HepG2 (cell line): ENCODE results near the gene CASD1. TPM values are rescaled to one million over a fixed set of nuclear protein-coding genes. Genes with fewer than 3 reads are reported as not detected.

Experiments used
- ATAC-seq: fragments of 200-7000 bp; cut with Tn5 transposase; 3 replicates; pipeline ENCODE4 v1.9.1; 2020; ENCODE audit warnings: mild to moderate bottlenecking, moderate library complexity
- BruUV-seq: library from RNA; stranded (reverse); fragments of 400-500 nt; replicated peaks from 2 replicates; lab custom pipeline; 2021; lab: Mats Ljungman, UMichigan
- CTCF ChIA-PET: fragments of 300-600 bp; formaldehyde crosslinking; extraction: SDS; loops from one replicate; lab custom pipeline; 2021; ENCODE audit warnings: low total read pairs, inconsistent platforms, low intra/inter-chr PET ratio; lab: Yijun Ruan, JAX
- POLR2A ChIA-PET: fragments of 350-600 bp; sonication (Branson Sonifier 250); formaldehyde crosslinking; loops from one replicate; lab custom pipeline; 2020; ENCODE audit warnings: antibody characterized with exemption, inconsistent platforms; lab: Yijun Ruan, JAX
- DNase-seq: peaks from one replicate; pipeline ENCODE4 v3.0.0-alpha.2; 2015; ENCODE audit warnings: low spot score
- FAIRE-seq: peaks from 3 replicates; lab custom pipeline; 2011; peaks lifted over from hg19 to GRCh38; lab: Jason Lieb, UNC
- H2AFZ ChIP-seq: one replicate; pipeline ENCODE4 v1.6.1; 2011; ENCODE audit warnings: low read length, inconsistent platforms
- H3K27ac ChIP-seq: fragments of 300-600 bp; 3 replicates; pipeline ENCODE4 v1.8.0; 2011; ENCODE audit warnings: mixed run types, mild to moderate bottlenecking, mixed read lengths, low read length, inconsistent platforms; ENCODE audit not compliant: insufficient read depth; ENCODE audit errors: extremely low read length
- H3K27me3 ChIP-seq, 2 experiments: fragments of 200-600 bp in 1 of 2; 2 replicates in 1 of 2; 3 replicates in 1 of 2; pipeline versions ENCODE4 v1.6.0 to v1.8.0; 2011; ENCODE audit warnings: low read length in 2 of 2, mild to moderate bottlenecking in 2 of 2, moderate library complexity in 2 of 2, inconsistent platforms in 1 of 2; ENCODE audit not compliant: insufficient read depth in 2 of 2, control insufficient read depth in 1 of 2
- H3K36me3 ChIP-seq, 2 experiments: fragments of 200-600 bp in 1 of 2; replicated peaks in 1 of 2; 2 replicates in 1 of 2; 3 replicates in 1 of 2; pipeline versions ENCODE4 v1.5.1 to v1.8.0; 2011; ENCODE audit warnings: low read length in 2 of 2, inconsistent platforms in 1 of 2; ENCODE audit not compliant: insufficient read depth in 2 of 2, control insufficient read depth in 1 of 2
- H3K4me1 ChIP-seq: 2 replicates; pipeline ENCODE4 v1.5.1; 2012; ENCODE audit warnings: low read length, inconsistent platforms; ENCODE audit not compliant: insufficient read depth
- H3K4me2 ChIP-seq: 2 replicates; pipeline ENCODE4 v1.6.0; 2011; ENCODE audit warnings: low read depth, low read length, inconsistent platforms
- H3K4me3 ChIP-seq, 3 experiments: fragments of 200-600 bp in 1 of 3; sonication (generic), shearing (Covaris generic) in 1 of 3; replicated peaks in 1 of 3; 2 replicates each; pipeline ENCODE4 v1.5.1; 2011 to 2016; ENCODE audit warnings: low read length in 3 of 3, inconsistent platforms in 2 of 3, low read depth in 2 of 3, mild to moderate bottlenecking in 2 of 3, control low read depth in 1 of 3, mixed read lengths in 1 of 3; ENCODE audit not compliant: insufficient read depth in 1 of 3
- H3K79me2 ChIP-seq: one replicate; pipeline ENCODE4 v1.6.1; 2011; ENCODE audit warnings: low read length, inconsistent platforms; ENCODE audit not compliant: insufficient read depth
- H3K9ac ChIP-seq: 2 replicates; pipeline ENCODE4 v1.6.0; 2011; ENCODE audit warnings: mild to moderate bottlenecking, low read depth, low read length, inconsistent platforms; ENCODE audit not compliant: insufficient read depth
- H3K9me3 ChIP-seq: 2 replicates; pipeline ENCODE4 v1.5.1; 2012; ENCODE audit warnings: mild to moderate bottlenecking, low read length
- H4K20me1 ChIP-seq: 2 replicates; pipeline ENCODE4 v1.6.0; 2011; ENCODE audit warnings: inconsistent platforms, mild to moderate bottlenecking, low read length, moderate library complexity; ENCODE audit not compliant: insufficient read depth
- CENPBD1 ChIP-seq: sonication (generic); formaldehyde crosslinking; IDR thresholded peaks from 2 replicates; pipeline ENCODE4 v1.8.0; 2022; ENCODE audit warnings: missing genetic modification reagents, low read depth, mild to moderate bottlenecking, borderline replicate concordance
- CREB1 ChIP-seq, 2 experiments: fragments of 450-650 bp in 1 of 2; IDR thresholded peaks; 2 replicates each; pipeline ENCODE4 v1.6.1; 2016 to 2017; ENCODE audit warnings: control low read depth in 1 of 2, mild to moderate bottlenecking in 1 of 2, missing compliant biosample characterization in 1 of 2, missing genetic modification characterization in 1 of 2
- FOXO1 ChIP-seq: sonication (generic); formaldehyde crosslinking; IDR thresholded peaks from 2 replicates; pipeline ENCODE4 v1.4.0; 2020; ENCODE audit warnings: missing genetic modification reagents
- GMEB2 ChIP-seq: IDR thresholded peaks from 2 replicates; pipeline ENCODE4 v1.6.1; 2016; ENCODE audit warnings: missing biosample characterization, missing genetic modification reagents, low read depth
- MZF1 ChIP-seq: sonication (generic); formaldehyde crosslinking; IDR thresholded peaks from 2 replicates; pipeline ENCODE4 v1.8.1; 2023; ENCODE audit warnings: mild to moderate bottlenecking, missing genetic modification reagents, borderline replicate concordance
- SIX4 ChIP-seq: sonication (generic); formaldehyde crosslinking; IDR thresholded peaks from 2 replicates; pipeline ENCODE4 v1.4.0; 2020; ENCODE audit warnings: missing genetic modification reagents
- U2AF1 ChIP-seq: fragments of 200-400 bp; formaldehyde crosslinking; optimal IDR thresholded peaks from 2 replicates; pipeline ENCODE3; 2017; ENCODE audit warnings: mild to moderate bottlenecking, low read depth, low read length
- ZC3H13 ChIP-seq: sonication (generic); formaldehyde crosslinking; IDR thresholded peaks from 2 replicates; pipeline ENCODE4 v1.8.1; 2023; ENCODE audit warnings: mild to moderate bottlenecking, missing genetic modification reagents, moderate library complexity
- ZNF143 ChIP-seq: sonication (generic); formaldehyde crosslinking; IDR thresholded peaks from 2 replicates; pipeline ENCODE4 v1.4.0; 2020; ENCODE audit warnings: missing genetic modification reagents
- ZNF235 ChIP-seq: sonication (generic); formaldehyde crosslinking; IDR thresholded peaks from 2 replicates; pipeline ENCODE4 v1.8.1; 2023; ENCODE audit warnings: mild to moderate bottlenecking, missing genetic modification reagents, borderline replicate concordance
- ZNF256 ChIP-seq: sonication (generic); formaldehyde crosslinking; conservative IDR thresholded peaks from 2 replicates; pipeline ENCODE4 v1.4.0; 2020; ENCODE audit warnings: missing genetic modification reagents
- ZNF317 ChIP-seq: sonication (generic); formaldehyde crosslinking; IDR thresholded peaks from 2 replicates; pipeline ENCODE4 v1.5.0; 2020; ENCODE audit warnings: mild to moderate bottlenecking, missing genetic modification reagents
- ZNF557 ChIP-seq: sonication (generic); formaldehyde crosslinking; IDR thresholded peaks from 2 replicates; pipeline ENCODE4 v1.4.0; 2020; ENCODE audit warnings: missing genetic modification reagents
- ZNF777 ChIP-seq: sonication (generic); formaldehyde crosslinking; IDR thresholded peaks from 2 replicates; pipeline ENCODE4 v1.4.0; 2020; ENCODE audit warnings: missing genetic modification reagents
- in situ Hi-C: cut with HindIII; loops from 2 replicates; pipeline ENCODE4 v1.10.0; 2017; ENCODE audit warnings: low pct_unique_long_range_greater_than_20kb; ENCODE audit not compliant: extremely low pct_ligation_motif_present
- intact Hi-C: fragments of 100-400 bp; cut with micrococcal nuclease; formaldehyde crosslinking; loops from one replicate; pipeline ENCODE4 v1.10.0; 2022; ENCODE audit not compliant: unreplicated experiment
- polyA plus RNA-seq, 8 experiments: library from polyadenylated mRNA; depleted of rRNA in 3 of 8; stranded (reverse) in 7 of 8; unstranded in 1 of 8; fragments of >200 nt; fragmentation: Illumina TruSeq in 4 of 8; extraction: Trizol in 4 of 8; gene quantifications; 2 replicates each; pipeline versions ENCODE4 v1.2.1 to v1.2.3, GENCODE V29; 2011 to 2016; ENCODE audit warnings: low read depth in 4 of 8, missing spikeins in 1 of 8, mixed read lengths in 1 of 8; ENCODE audit not compliant: insufficient read depth in 1 of 8
- total RNA-seq, 5 experiments: library from RNA; depleted of rRNA; stranded (reverse); fragments of >200 nt; fragmentation: Illumina TruSeq; extraction: Trizol; gene quantifications; 2 replicates each; pipeline ENCODE4 v1.2.3, GENCODE V29; 2016; ENCODE audit warnings: low read depth in 1 of 5
- TF ChIP-seq, protein P1 (sequence below): sonication (generic); formaldehyde crosslinking; IDR thresholded peaks from 2 replicates; pipeline ENCODE4 v1.8.1; 2023; ENCODE audit warnings: missing genetic modification reagents, mild to moderate bottlenecking, borderline replicate concordance
- TF ChIP-seq, protein P2 (sequence below): sonication (generic); formaldehyde crosslinking; IDR thresholded peaks from 2 replicates; pipeline ENCODE4 v1.5.1; 2020; ENCODE audit warnings: missing genetic modification reagents, mild to moderate bottlenecking, borderline replicate concordance
- TF ChIP-seq, protein P3 (sequence below): sonication (generic); formaldehyde crosslinking; IDR thresholded peaks from 2 replicates; pipeline ENCODE4 v1.4.0; 2020; ENCODE audit warnings: mild to moderate bottlenecking, missing genetic modification reagents

The CASD1 gene
- total and polyA plus RNA-seq, 2 of the 13 experiments (the other 11 are each of a cell fraction or from before 2014, with no cell fraction given) = 22.9 to 32.6 TPM

DNA sequence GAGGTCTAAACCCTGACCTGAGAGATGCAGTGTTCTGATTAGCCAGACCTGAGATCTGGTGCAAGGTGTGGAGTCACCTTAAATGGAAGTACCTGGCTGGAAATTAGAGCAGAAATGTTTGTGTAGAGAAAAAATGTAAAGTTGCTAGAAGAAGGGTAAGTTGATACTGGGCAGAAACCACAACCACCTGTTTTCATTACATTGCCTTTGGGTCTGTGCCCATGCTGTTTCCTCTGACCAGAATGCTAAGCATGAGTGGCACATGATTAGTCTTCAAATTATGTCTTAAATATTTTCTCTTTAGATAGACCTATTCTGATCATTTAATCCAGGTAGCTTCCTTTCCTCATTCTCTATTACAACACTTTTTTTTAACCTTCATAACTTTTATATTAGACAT, 69.0 kb downstream of the CASD1 start:
- no peaks in the 10 kb centered on the region for H3K79me2 ChIP-seq
- intact Hi-C loops (no loop called here), in situ Hi-C loops (no loop called here)
- ChIA-PET CTCF (no interaction called here), POLR2A (no interaction called here)
- DNase-seq (no peak), ATAC-seq (no peak), FAIRE-seq (no peak)
- H4K20me1 ChIP-seq = no peaks in the 10 kb centered on the region
- no peak overlapping the region for H3K4me2 ChIP-seq
- H3K9me3 ChIP-seq = peaks cover 14% of the 10 kb centered on the region
- no peaks in the 10 kb centered on the region for H3K36me3 ChIP-seq
- H2AFZ ChIP-seq = no peak overlapping the region
- no peak overlapping the region for H3K9ac ChIP-seq
- H3K27me3 ChIP-seq = no peaks in the 10 kb centered on the region
- no peak overlapping the region for H3K4me3 ChIP-seq
- no peak overlapping the region for H3K27ac ChIP-seq
- BruUV-seq = no TSS peak
- H3K4me1 ChIP-seq = peaks cover 49% of the 10 kb centered on the region
- TF ChIP-seq CREB1 (IDR thresholded peaks at IDR 0.05) (no peak), CREB1 (CRISPR knock-in tag; IDR thresholded peaks at IDR 0.05) (no peak), FOXO1 (no peak), ZNF143 (CRISPR knock-in tag) (no peak), ZNF777 (CRISPR knock-in tag) (no peak), ZNF317 (CRISPR knock-in tag) (no peak), MZF1 (CRISPR knock-in tag) (no peak), ZNF557 (CRISPR knock-in tag) (no peak), ZC3H13 (no peak), ZNF256 (CRISPR knock-in tag) (no peak), CENPBD1 (no peak), GMEB2 (CRISPR knock-in tag) (no peak), U2AF1 (no peak), ZNF235 (CRISPR knock-in tag) (no peak), SIX4 (CRISPR knock-in tag) (no peak)
- TF ChIP-seq, protein P1, sequence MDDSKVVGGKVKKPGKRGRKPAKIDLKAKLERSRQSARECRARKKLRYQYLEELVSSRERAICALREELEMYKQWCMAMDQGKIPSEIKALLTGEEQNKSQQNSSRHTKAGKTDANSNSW = no peak
- TF ChIP-seq, protein P2, sequence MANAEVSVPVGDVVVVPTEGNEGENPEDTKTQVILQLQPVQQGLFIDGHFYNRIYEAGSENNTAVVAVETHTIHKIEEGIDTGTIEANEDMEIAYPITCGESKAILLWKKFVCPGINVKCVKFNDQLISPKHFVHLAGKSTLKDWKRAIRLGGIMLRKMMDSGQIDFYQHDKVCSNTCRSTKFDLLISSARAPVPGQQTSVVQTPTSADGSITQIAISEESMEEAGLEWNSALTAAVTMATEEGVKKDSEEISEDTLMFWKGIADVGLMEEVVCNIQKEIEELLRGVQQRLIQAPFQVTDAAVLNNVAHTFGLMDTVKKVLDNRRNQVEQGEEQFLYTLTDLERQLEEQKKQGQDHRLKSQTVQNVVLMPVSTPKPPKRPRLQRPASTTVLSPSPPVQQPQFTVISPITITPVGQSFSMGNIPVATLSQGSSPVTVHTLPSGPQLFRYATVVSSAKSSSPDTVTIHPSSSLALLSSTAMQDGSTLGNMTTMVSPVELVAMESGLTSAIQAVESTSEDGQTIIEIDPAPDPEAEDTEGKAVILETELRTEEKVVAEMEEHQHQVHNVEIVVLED (CRISPR knock-in tag) = no peak
- TF ChIP-seq, protein P3, sequence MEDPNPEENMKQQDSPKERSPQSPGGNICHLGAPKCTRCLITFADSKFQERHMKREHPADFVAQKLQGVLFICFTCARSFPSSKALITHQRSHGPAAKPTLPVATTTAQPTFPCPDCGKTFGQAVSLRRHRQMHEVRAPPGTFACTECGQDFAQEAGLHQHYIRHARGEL (CRISPR knock-in tag) = no peak
